ENCODE measurements around the gene CXXC5.
A peak's percentile ranks its signal among the peaks of the same experiment; 100 is the strongest.

CXXC5 gene

DNA sequence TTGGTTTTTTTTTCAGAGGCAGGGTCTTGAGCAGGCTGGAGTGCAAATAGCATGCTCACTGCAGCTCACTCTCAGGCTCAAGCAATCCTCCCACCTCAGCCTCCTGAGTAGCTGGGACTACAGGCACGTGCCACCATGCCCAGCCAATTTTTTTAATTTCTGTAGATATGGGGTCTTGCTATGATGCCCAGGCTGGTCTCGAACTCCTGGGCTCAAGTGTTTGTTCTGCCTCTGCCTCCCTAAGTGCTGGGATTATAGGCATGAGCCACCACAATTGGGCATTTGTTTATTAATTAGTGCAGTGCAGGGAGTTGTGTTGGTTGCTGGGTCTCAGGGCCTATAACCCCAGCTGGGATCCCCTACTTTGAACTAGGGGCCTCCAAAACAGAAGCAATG, 47.0 kb downstream of the CXXC5 start:
- no peak for DNase-seq (ENCODE audit: low read depth)

DNA sequence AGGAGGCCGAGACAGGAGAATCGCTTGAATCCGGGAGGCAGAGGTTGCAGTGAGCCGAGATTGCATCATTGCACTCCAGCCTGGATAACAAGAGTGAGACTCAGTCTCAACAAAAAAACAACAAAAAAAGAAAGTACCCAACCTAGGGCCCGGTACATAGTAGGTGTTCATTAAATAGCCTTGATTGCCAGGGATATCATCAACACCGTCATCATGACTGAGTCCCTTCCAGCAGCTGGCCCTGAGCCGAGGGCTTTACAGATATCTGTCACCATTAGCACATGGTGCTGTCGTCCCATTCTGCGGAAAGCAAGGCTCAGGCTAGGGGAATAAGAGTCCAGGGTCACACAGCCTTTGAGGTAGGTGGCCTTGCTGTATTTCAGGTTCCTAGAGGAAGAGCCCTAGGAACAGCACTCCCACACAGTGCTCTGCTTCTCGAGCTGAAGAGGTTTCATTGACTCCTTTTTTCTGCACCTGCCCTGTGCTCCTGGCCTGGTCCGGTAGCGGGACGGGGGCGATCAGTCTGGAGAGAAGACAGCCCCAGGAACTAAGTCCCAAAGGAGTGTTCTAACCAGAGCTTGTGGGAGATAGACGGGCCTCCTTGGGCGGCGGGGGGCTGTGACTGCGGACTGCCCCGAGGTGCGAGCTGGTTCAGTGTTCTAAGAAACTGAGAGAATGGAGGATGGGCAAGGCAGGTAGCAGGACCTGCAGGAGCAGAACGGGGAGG, 48.2 kb downstream of the CXXC5 start:
- no peak for DNase-seq (ENCODE audit: low read depth)

DNA sequence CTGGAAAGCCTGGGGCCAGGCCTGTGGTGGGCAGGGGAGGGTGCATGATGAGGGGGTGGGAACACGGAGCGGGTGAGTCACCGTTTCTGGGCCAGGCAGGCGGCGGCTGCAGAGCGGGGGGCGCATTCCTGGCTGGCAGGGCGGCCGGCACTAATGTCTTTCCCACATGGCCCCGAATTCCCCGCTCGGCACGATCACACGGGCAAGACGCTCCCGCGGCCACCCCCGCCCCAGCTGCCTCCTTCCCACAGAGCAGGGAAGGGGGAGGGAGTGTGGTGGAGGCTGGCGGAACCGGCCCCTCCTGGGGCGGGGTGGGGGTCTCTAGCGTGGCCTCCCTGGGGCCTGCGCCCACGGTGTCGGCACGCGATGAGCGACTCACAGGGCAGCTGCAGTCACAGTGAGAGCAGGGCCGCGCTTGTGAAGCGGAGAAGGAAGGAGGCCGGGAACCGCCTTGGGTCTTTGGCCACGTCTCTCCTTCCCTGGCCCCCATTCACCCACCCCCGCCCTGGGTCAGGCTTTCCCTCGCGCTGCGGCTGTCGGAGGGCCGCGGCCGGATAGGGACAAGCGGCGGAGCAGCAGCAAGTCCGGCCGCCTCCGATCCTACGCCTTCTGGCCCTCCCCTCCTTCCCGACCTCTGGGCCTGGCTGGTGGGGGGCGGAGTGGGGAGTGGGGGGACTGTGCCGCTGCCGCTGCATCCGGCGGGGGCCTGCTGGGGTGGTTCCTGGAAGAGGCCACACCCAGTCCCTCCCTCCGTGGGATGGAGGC, 48.9 kb downstream of the CXXC5 start:
- peak; percentile 24 for DNase-seq (ENCODE audit: low read depth)

DNA sequence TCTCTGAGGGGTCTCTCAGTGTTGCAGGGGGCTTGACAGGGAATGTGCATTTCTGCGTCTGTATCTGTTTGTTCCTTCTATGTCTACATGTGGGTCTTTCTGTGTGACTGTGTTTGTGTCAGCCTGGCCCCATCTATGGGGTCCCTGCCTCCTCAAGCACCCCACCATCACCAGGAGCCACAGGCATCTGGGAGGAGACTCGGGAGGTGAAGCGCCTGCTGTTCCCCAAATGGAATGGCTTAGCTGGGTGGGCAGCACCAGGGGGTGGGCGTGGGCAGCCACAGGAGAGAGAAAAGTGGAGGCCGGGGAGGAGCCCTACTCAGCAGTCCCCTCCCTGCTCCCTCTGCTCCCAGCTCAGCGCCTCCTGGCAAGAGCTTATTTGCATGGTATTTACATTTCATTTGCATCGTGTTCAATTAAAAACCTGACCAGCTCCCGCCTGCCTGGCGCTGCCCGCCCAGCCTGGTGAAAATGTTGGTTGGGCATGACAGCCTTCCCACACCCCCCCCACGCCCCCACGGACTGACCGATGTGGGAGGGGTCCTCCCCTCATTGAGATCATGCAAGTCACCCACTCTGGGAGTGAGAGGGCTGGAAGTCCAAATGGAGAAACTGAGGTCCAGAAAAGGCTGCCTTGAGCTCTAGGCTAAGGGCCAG, 50.5 kb downstream of the CXXC5 start:
- DNase-seq (ENCODE audit: low read depth) = no peak

DNA sequence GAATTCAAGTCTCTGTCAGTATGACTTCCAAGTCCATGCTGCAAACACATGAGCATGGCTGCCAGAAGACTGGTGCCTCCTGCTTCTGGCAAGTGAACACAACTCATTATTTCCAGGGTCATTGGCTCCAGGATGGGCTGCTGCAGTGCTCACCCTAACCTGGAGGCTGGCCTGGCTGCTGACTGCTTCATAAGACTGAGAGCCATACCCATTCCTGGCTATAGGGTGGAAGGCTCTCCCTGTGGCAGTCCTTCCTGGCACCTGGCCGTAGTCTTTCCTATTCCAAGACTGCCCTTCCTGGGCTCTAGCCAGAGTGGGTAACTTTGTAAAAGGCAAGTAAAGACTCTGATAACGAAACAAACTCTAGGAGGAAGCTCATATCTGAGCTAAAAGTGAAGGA, 51.2 kb downstream of the CXXC5 start:
- no peak for DNase-seq (ENCODE audit: low read depth)

DNA sequence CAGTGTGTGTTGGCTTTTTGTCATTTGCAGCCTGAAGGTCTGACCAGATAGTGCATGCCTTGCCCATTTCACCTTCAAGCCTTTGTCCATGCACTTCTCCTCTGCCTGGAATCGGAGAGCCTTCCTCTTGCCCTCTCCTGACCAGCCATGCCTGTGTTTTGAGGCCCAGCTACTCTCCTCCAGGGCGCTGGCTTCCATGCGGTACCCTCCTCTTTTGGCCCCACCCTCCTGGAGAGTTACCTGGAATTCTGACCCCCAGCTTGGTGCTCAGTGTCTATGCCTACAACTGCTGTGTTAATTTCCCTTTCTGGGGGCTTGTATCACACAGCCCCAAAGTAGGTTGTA, 52.5 kb downstream of the CXXC5 start:
- DNase-seq (ENCODE audit: low read depth) = no peak

DNA sequence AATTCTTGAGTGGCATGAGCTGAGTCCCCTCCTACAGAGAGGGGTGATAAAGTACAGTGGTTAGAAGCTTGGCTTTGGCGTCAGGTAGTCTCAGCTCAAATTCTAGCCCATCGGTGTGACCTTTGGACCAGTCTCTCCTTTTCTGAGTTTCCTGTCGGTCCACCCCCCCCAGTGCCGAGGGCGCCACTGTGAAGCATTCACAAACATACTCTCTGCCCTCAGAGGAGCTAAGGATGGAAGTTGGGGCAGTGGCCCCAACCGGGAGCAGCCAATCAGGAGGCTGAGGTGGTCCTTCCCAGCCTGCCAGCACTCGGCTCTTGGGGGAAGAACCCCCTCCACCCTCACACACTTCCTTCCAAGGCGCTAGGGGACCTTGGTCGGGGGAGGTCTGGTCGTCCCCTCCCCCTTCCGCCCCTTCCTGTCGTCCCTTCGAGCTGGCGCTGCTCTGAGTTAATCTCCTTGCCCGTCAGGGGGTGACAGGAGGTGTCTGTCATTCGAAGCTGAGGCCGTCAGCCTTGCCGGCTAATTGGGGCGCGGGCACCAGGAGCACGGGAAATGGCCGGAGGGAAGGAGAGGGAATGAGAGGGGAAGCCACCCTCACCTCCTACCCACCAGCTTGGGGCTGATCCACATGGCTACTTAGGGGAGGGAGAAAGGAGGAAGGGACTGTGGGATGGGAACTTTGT, 53.0 kb downstream of the CXXC5 start:
- DNase-seq (ENCODE audit: low read depth) = no peak

DNA sequence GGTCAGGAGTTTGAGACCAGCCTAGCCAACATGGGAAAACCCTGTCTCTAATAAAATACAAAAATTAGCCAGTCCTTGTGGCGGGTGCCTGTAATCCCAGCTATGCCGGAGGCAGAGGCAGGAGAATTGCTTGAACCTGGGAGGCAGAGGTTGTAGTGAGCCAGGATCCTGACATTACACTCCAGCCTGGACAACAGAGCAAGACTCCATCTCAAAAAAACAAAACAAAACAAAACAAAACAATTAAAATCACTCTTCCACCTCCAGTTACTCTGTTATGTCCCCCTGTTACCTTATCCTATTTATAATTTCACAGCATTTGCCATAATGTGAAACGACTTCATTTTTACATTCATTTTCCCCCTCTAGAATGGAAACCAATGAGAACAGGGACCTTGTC, 54.4 kb downstream of the CXXC5 start:
- no peak for DNase-seq (ENCODE audit: low read depth)

DNA sequence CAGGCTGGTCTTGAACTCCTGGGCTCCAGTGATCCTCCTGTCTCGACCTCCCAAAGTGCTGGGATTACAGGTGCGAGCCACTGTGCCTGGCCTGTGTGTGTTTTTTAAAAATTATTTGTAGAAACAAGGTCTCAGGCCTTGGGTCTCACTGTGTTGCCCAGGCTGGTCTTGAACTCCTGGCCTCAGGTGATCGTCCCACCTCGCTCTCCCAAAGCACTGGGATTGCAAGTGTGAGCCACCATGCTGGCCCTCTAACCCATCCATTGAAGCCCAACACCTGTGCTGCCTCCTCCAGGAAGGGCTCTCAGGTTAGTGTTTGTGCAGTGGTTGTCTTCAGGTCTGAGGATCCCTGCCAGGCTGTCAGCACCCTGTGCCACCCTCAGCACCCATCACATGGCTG, 56.6 kb downstream of the CXXC5 start:
- no peak for DNase-seq (ENCODE audit: low read depth)

DNA sequence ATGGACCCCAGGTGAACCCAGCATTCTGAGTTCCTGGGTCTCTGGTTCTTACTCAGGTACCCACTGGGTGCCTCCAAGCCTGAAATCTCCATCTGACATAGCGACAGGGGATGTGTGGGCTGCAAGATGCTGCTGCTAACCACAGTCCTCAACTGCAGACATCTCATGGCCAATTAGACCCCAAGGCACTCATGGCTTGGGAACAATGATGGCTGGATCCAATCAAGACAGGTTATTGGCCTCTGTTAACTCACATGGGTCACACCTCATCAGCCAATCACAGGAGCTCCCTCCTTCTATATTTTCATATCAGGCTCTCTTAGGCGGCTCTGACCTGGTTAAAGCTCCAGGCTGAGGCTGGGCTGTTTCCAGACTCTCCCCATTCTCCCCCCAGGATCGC, 57.0 kb downstream of the CXXC5 start:
- no peak for DNase-seq (ENCODE audit: low read depth)

DNA sequence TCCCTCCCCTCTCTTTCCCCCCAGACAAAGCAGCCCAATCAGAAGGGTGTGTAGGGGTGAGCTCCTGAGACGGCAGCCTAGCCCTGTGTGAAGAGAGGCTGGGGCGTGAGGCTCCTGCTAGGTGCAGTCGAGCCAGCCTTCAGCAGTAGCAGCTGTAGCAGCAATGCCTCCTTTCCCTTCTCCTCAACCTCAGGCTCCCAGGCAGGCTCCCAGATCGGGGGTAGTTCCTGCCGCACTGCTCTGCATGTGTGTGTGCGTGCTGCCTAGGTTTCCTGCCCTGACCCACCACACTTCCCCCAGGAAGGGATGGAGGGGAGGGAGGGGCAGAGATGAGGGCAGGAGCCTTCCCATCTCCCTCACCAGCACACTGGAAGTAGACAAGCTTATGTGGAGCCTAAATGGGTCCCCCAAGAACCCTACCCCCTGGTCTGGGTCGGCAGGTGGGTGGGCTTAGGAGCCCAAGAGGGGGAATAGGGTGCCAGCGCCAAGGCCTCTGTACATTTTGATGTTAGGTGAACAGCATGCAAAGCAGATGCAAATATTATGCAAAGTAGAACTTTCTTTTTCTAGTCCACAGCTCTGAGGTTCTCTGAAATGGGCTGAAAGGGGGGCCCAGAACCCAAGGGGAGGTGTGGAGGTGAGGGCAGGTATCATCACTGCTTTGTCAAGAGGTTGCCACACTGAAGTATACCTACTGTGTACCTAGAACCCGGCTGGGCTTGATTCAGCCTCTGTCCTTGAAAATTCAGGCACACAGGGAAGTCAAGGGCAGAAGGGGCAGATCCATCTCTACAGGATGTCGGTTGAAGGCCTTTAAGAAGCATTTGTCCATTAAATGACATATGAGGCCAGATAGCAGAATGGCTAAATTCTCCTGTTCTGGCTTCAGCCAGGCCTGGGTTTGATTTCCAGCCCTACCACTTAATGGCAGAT, 57.8 kb downstream of the CXXC5 start:
- DNase-seq (ENCODE audit: low read depth) = no peak

DNA sequence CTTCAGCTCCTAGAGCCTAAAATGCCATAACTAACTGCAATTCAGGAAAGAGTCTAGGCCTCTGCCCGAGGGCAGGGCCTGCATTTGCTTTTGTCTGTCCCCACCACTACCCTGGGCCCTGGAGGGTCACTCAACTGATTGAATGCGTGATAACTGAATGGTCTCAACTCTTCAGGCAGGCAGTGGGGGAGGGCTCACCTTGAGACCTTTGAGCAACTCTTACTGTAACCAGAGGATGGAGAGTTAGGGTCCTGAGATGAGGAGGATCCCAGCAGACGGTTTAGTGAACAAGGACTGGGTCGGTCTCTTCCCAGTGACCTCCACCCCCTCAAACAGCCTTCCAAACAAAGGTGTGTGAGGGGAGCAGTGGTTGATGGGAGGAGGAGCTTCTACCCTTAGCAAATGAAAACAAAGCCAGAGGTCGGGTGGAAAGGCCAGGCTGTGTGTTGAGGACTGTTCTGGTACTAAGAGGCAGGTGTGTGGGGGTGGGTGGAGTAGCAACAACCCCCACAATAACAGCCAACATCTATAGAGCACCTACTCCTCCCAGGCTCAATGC, 59.4 kb downstream of the CXXC5 start:
- DNase-seq (ENCODE audit: low read depth) = no peak

DNA sequence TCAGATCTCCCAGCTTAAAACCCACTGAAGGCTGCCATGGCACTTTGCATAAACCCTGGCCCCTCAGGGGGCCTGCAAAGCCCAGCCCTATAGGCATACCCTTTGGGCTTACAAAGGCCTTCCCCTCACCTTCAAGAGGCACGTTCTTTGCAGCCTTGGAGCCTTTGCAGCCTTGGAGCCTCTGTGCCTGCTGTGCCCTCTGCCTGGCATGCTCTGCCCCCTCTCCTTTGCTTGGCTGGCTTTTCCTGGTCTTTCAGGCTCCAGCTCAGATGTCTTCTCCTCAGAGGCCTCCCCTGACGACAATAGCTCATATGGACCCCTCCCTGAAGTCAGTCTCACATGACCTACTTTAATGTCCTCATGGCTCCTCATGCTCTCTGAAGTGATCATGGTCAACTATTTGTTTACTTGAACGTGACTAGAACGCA, 60.3 kb downstream of the CXXC5 start:
- no peak for DNase-seq (ENCODE audit: low read depth)

DNA sequence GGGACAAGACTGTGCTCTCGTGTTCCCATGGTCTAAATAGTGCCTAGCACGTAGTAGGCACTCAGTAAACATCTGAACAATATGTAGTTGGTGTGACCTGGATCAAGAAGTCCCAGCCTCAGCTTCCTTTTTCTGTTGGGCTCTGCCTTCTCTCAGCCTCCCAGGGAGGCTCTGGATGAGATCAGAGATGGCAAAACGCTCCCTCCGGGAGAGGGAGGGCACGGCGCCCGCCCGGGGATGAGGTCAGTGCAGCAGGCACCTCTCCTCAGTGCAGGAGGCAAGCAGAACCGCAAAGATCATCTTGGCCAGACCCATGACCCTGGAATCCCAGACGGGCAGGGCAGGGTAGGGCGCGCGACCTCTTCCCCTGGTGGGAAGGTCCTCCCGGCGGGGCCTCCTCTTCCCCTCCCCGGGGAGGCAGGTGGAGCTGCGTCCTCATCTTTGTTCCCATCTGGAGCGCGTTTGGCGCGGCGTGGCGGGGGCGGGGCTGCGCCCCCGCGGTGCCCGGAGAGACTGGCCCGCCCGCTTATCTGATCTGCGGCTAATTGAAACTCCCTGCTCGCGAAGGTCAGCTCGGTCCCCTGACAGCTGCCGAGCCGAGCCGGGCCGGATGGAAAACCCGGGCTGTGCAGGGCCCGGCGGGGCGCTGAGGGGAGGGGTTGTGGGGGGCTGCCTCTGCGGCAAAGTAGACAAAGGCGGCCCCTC, 60.9 kb downstream of the CXXC5 start:
- no peak for DNase-seq (ENCODE audit: low read depth)

DNA sequence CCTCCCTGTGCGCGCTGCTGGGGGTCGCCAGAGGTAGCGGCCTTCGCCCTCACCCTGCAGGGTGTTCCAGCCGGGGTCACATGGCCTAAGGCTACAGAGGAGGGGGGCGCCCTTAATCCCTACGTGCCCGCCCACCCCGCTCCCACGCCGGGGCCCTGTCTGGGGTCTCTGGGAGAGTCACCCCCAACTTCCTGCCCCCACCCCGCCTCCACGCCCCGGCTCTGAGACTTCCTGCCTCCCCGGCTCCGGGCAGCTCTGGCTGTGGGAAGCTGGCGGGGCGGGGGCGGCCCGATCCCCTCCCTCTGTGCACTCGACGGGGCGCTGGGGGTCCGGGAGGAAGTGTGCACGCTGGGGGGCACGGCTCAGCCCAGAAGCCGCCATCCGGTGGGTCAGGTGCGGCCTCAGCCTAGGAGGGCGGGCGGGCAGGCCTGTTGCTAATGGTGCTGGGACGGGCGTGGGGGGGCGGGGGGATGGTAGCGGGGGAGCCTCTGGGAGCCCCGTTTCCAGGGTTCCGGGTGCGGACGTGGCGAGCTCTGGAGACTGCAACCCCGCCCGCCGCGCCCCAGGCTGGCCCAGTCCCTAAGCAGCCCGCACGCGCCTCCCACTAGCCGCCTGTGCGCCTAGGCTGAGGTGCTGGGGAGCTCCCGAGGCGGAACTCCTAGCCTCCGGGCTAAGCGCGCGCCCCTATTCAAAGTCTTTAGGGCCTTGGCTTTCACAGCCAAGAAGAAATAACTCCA, 61.6 kb downstream of the CXXC5 start:
- no peak for DNase-seq (ENCODE audit: low read depth)

DNA sequence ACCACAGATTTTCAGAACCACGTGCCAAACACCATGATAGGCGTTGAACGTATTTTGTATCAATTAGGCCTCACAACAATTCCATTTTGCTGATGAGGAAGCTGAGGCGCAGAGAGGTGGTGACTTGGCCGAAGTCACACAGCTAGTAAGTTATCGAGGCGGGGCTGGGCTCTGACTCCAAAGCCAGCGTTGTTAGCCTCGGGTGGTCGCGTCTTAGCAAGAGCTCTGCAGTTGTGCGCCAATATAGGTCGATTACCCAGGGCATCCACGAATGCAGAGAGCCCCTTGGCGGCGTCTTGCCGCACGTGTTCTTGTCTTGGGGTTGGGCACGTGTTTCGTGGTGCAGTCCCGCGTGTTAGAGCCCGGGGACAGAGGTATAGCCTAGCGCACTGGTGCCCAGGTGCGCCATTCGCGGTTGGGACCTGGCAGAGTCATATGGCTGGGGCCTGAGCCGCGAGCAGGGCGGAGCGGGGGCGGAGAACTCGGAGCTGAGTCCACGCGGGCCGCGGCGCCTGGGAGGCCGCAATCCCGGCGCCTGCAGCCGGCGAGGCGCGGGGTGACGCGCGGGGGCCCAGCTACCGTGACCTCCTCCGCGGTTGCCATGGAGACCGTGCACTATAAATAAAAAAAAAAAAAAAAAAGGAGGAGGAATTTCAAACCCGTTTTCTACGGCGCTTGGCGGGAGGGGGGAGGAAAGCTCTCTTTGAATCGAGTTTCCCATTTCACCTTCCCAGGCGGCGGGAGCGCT, 62.3 kb downstream of the CXXC5 start:
- no peak for DNase-seq (ENCODE audit: low read depth)

DNA sequence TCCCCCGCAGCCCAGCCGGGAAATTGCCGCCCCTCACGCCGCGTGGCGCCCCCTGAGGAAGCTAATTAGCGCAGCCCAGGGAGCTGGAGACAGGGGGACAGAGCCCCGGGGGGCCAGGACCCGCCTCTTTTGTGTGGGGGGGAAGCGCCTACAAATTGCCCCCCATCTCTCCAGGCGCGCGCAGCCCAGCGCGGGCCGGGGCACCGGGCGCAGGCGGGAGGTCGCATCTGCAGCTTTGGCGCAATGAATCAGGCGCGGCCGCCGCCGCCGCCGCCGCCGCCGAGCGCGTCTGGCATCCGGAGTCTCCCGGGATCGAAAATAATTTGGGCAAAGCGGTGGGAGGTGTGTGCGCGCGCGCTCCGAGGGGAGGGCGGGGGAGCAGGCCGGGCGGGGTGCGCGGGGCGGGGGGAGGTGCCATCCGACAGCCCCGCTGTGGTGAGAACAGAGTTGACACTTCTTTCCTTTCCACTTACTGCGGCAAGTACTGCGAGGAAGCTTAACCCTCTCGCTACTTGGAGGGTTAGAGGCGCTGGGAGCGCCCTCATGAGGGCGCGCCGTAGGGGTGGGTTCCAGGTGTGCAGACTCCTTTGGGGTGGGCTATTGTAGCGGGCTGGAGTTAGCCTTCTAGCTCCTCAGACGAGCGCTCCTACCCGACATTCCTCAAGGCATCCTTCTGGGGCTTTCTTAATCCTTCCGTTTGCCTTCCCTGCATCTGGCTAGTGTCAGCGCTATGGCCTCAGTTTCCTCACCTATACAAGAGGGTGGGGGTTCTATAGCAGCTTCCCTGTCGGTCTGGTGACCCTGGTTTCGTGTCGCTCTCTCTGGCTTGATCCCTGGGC, 63.1 kb downstream of the CXXC5 start:
- no peak for DNase-seq (ENCODE audit: low read depth)

DNA sequence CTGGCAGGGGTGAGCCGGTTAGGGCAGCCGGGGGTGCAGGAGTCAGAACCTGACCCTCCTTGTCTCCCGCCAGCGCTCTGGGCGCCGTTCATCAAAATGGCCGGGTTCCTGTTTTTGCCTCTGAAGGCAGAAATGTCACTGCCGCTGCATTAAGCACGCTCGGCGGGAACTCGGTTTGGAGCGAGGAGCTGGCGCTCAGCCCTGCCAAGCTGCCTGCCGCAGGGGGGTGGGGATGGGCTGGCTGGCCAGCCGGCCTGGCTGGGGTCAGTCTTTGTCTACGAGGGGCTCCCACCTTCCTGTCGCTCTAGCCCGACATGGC, 63.7 kb downstream of the CXXC5 start:
- DNase-seq (ENCODE audit: low read depth) = no peak
